ENCODE data around the gene IFT81.
"Not testable (repeated sequence)": the region's sequence is repeated elsewhere in the genome, so short reads cannot be mapped to it uniquely, and the experiment has no call there.

The IFT81 gene

GRCh38 chr12:110246636-110247339 lies 122.6 kb downstream of the IFT81 start:
- Histone ChIP-seq H3K4me1 (ENCODE audit: control insufficient read depth, insufficient read depth, low read length) (peaks cover 59% of the 10 kb centered on the region), H3K36me3 (ENCODE audit: control insufficient read depth, insufficient read depth, low read length) (no peaks in the 10 kb centered on the region), H3K27me3 (ENCODE audit: control insufficient read depth, insufficient read depth, low read length) (no peaks in the 10 kb centered on the region), H3K9ac (ENCODE audit: low read length) (peak overlapping the region; percentile 69), H3K4me3 (ENCODE audit: low read length) (peak overlapping the region; percentile 15), H3K9me3 (ENCODE audit: control insufficient read depth, low read length) (no peaks in the 10 kb centered on the region)

- Histone ChIP-seq H3K4me3 (ENCODE audit: low read length) (peak overlapping the region; percentile 15), H3K9me3 (ENCODE audit: control insufficient read depth, low read length) (no peaks in the 10 kb centered on the region), H3K9ac (ENCODE audit: low read length) (peak overlapping the region; percentile 69), H3K36me3 (ENCODE audit: control insufficient read depth, insufficient read depth, low read length) (no peaks in the 10 kb centered on the region), H3K27me3 (ENCODE audit: control insufficient read depth, insufficient read depth, low read length) (no peaks in the 10 kb centered on the region), H3K4me1 (ENCODE audit: control insufficient read depth, insufficient read depth, low read length) (peaks cover 59% of the 10 kb centered on the region)
Observed at GRCh38 chr12:110247340-110248095, 123.4 kb downstream of the IFT81 start.

- Histone ChIP-seq H3K9ac (ENCODE audit: low read length) (peak overlapping the region; percentile 69), H3K36me3 (ENCODE audit: control insufficient read depth, insufficient read depth, low read length) (no peaks in the 10 kb centered on the region), H3K4me3 (ENCODE audit: low read length) (no peak overlapping the region), H3K27me3 (ENCODE audit: control insufficient read depth, insufficient read depth, low read length) (no peaks in the 10 kb centered on the region), H3K9me3 (ENCODE audit: control insufficient read depth, low read length) (no peaks in the 10 kb centered on the region), H3K4me1 (ENCODE audit: control insufficient read depth, insufficient read depth, low read length) (peaks cover 65% of the 10 kb centered on the region)
Observed at GRCh38 chr12:110248096-110248447, 123.9 kb downstream of the IFT81 start.

GRCh38 chr12:110249105-110249504 lies 124.9 kb downstream of the IFT81 start:
- H3K9me3 ChIP-seq (ENCODE audit: control insufficient read depth, low read length) = no peaks in the 10 kb centered on the region
- H3K4me3 ChIP-seq (ENCODE audit: low read length) = no peak overlapping the region
- H3K4me1 ChIP-seq (ENCODE audit: control insufficient read depth, insufficient read depth, low read length) = peaks cover 68% of the 10 kb centered on the region
- H3K27me3 ChIP-seq (ENCODE audit: control insufficient read depth, insufficient read depth, low read length) = no peaks in the 10 kb centered on the region
- peak overlapping the region; percentile 51 for H3K9ac ChIP-seq (ENCODE audit: low read length)
- no peaks in the 10 kb centered on the region for H3K36me3 ChIP-seq (ENCODE audit: control insufficient read depth, insufficient read depth, low read length)

GRCh38 chr12:110249716-110250225 lies 125.6 kb downstream of the IFT81 start:
- Histone ChIP-seq H3K27me3 (ENCODE audit: control insufficient read depth, insufficient read depth, low read length) (no peaks in the 10 kb centered on the region), H3K4me3 (ENCODE audit: low read length) (no peak overlapping the region), H3K4me1 (ENCODE audit: control insufficient read depth, insufficient read depth, low read length) (peaks cover 68% of the 10 kb centered on the region), H3K9me3 (ENCODE audit: control insufficient read depth, low read length) (no peaks in the 10 kb centered on the region), H3K36me3 (ENCODE audit: control insufficient read depth, insufficient read depth, low read length) (no peaks in the 10 kb centered on the region), H3K9ac (ENCODE audit: low read length) (peak overlapping the region; percentile 51)

GRCh38 chr12:110251381-110251780 lies 127.2 kb downstream of the IFT81 start:
- no peak overlapping the region for H3K4me3 ChIP-seq (ENCODE audit: low read length)
- H3K9me3 ChIP-seq (ENCODE audit: control insufficient read depth, low read length) = no peaks in the 10 kb centered on the region
- H3K4me1 ChIP-seq (ENCODE audit: control insufficient read depth, insufficient read depth, low read length) = peaks cover 53% of the 10 kb centered on the region
- H3K9ac ChIP-seq (ENCODE audit: low read length) = no peak overlapping the region
- H3K27me3 ChIP-seq (ENCODE audit: control insufficient read depth, insufficient read depth, low read length) = no peaks in the 10 kb centered on the region
- H3K36me3 ChIP-seq (ENCODE audit: control insufficient read depth, insufficient read depth, low read length) = no peaks in the 10 kb centered on the region

- Histone ChIP-seq H3K9ac (ENCODE audit: low read length) (peak overlapping the region; percentile 47), H3K36me3 (ENCODE audit: control insufficient read depth, insufficient read depth, low read length) (no peaks in the 10 kb centered on the region), H3K4me1 (ENCODE audit: control insufficient read depth, insufficient read depth, low read length) (peaks cover 39% of the 10 kb centered on the region)
Observed at GRCh38 chr12:110252716-110253115, 128.6 kb downstream of the IFT81 start.

GRCh38 chr12:110253176-110253575 lies 129.0 kb downstream of the IFT81 start:
- H3K9ac ChIP-seq (ENCODE audit: low read length) = peak overlapping the region; percentile 47

More at GRCh38 chr12:110252716-110253115, 128.6 kb downstream of the IFT81 start:
- Histone ChIP-seq H3K4me3 (ENCODE audit: low read length) (no peak overlapping the region), H3K9me3 (ENCODE audit: control insufficient read depth, low read length) (no peaks in the 10 kb centered on the region), H3K27me3 (ENCODE audit: control insufficient read depth, insufficient read depth, low read length) (no peaks in the 10 kb centered on the region)

GRCh38 chr12:110254971-110255540 lies 130.9 kb downstream of the IFT81 start:
- Histone ChIP-seq H3K36me3 (ENCODE audit: control insufficient read depth, insufficient read depth, low read length) (no peaks in the 10 kb centered on the region), H3K27me3 (ENCODE audit: control insufficient read depth, insufficient read depth, low read length) (no peaks in the 10 kb centered on the region), H3K4me1 (ENCODE audit: control insufficient read depth, insufficient read depth, low read length) (peaks cover 16% of the 10 kb centered on the region), H3K4me3 (ENCODE audit: low read length) (no peak overlapping the region), H3K9ac (ENCODE audit: low read length) (no peak overlapping the region), H3K9me3 (ENCODE audit: control insufficient read depth, low read length) (no peaks in the 10 kb centered on the region)

More at GRCh38 chr12:110253176-110253575, 129.0 kb downstream of the IFT81 start:
- H3K4me1 ChIP-seq (ENCODE audit: control insufficient read depth, insufficient read depth, low read length) = peaks cover 35% of the 10 kb centered on the region
- H3K4me3 ChIP-seq (ENCODE audit: low read length) = no peak overlapping the region
- no peaks in the 10 kb centered on the region for H3K36me3 ChIP-seq (ENCODE audit: control insufficient read depth, insufficient read depth, low read length)
- H3K9me3 ChIP-seq (ENCODE audit: control insufficient read depth, low read length) = no peaks in the 10 kb centered on the region
- no peaks in the 10 kb centered on the region for H3K27me3 ChIP-seq (ENCODE audit: control insufficient read depth, insufficient read depth, low read length)

- not testable (repeated sequence) for H3K4me3 ChIP-seq (ENCODE audit: low read length); H3K36me3 ChIP-seq (ENCODE audit: control insufficient read depth, insufficient read depth, low read length); H3K9ac ChIP-seq (ENCODE audit: low read length); H3K4me1 ChIP-seq (ENCODE audit: control insufficient read depth, insufficient read depth, low read length); H3K27me3 ChIP-seq (ENCODE audit: control insufficient read depth, insufficient read depth, low read length); H3K9me3 ChIP-seq (ENCODE audit: control insufficient read depth, low read length)
Observed at GRCh38 chr12:110255890-110256456, 131.8 kb downstream of the IFT81 start.

GRCh38 chr12:110256780-110257431 lies 132.7 kb downstream of the IFT81 start:
- Histone ChIP-seq H3K9me3 (ENCODE audit: control insufficient read depth, low read length) (no peaks in the 10 kb centered on the region), H3K9ac (ENCODE audit: low read length) (no peak overlapping the region), H3K36me3 (ENCODE audit: control insufficient read depth, insufficient read depth, low read length) (no peaks in the 10 kb centered on the region), H3K4me3 (ENCODE audit: low read length) (no peak overlapping the region), H3K4me1 (ENCODE audit: control insufficient read depth, insufficient read depth, low read length) (peaks cover 8% of the 10 kb centered on the region), H3K27me3 (ENCODE audit: control insufficient read depth, insufficient read depth, low read length) (no peaks in the 10 kb centered on the region)

Measured in mucosa of stomach (tissue), 1 donor.